Measurements from ENCODE around the gene HOXC12.
A peak's percentile ranks its signal among the peaks of the same experiment; 100 is the strongest.

HOXC12 gene

DNA sequence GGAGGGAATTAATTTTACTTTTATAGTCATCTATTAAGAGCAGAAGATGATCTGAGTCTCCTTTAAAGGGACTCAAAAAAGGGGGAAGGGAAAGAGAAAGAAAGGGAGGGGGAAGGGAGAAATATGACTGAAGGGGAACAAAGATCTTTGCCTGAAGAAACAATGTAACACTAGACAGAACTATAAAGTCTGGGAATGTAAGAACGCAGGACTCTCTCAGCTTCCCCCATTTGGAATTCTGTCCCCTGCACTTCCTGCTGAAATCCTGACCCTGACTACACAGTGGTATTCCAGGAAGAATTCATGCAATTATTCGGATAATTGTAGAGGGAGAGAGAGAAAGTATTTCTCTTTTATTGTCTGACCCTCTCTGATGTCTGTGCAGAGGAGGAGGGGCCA lies 9.6 kb downstream of the HOXC12 start (continued):
- TF ChIP-seq ZNF623 (tag by site-specific recombination; IDR thresholded peaks at IDR 0.05) (no peak), ZFP3 (tag by site-specific recombination; IDR thresholded peaks at IDR 0.05; ENCODE audit: low read depth) (no peak), ZNF76 (tag by site-specific recombination; IDR thresholded peaks at IDR 0.05; ENCODE audit: borderline replicate concordance, low read depth) (0 out of 2 replicates have a peak, but pooled peaks have one; percentile 26), INSM2 (tag by site-specific recombination; IDR thresholded peaks at IDR 0.05) (peak; percentile 22; the same call in 1 of the 2 replicates), SP7 (tag by site-specific recombination; IDR thresholded peaks at IDR 0.05) (0 out of 2 replicates have a peak, but pooled peaks have one; percentile 10), ZNF654 (tag by site-specific recombination; IDR thresholded peaks at IDR 0.05; ENCODE audit: low read depth) (no peak), ZNF324 (tag by site-specific recombination; IDR thresholded peaks at IDR 0.05) (no peak), ZNF24 (tag by site-specific recombination; IDR thresholded peaks at IDR 0.05) (no peak), ZNF596 (tag by site-specific recombination; IDR thresholded peaks at IDR 0.05) (peak; percentile 69), ZNF558 (tag by site-specific recombination; IDR thresholded peaks at IDR 0.05) (no peak), ZBTB1 (tag by site-specific recombination; IDR thresholded peaks at IDR 0.05) (no peak), YY2 (tag by site-specific recombination; IDR thresholded peaks at IDR 0.05) (no peak), ZNF121 (tag by site-specific recombination; IDR thresholded peaks at IDR 0.05) (no peak), ZNF600 (tag by site-specific recombination; IDR thresholded peaks at IDR 0.05) (0 out of 2 replicates have a peak, but pooled peaks have one; percentile 5), ZNF843 (tag by site-specific recombination; IDR thresholded peaks at IDR 0.05) (0 out of 2 replicates have a peak, but pooled peaks have one; percentile 39), ZNF692 (tag by site-specific recombination; IDR thresholded peaks at IDR 0.05) (no peak), ZBTB48 (tag by site-specific recombination; IDR thresholded peaks at IDR 0.05) (no peak), KLF16 (tag by site-specific recombination; IDR thresholded peaks at IDR 0.05) (peak; percentile 59; the same call in 1 of the 2 replicates), KLF7 (tag by site-specific recombination; IDR thresholded peaks at IDR 0.05; ENCODE audit: borderline replicate concordance) (0 out of 2 replicates have a peak, but pooled peaks have one; percentile 56), KLF1 (tag by site-specific recombination; IDR thresholded peaks at IDR 0.05) (no peak), ZNF571 (tag by site-specific recombination; IDR thresholded peaks at IDR 0.05) (no peak), ZNF239 (tag by site-specific recombination; IDR thresholded peaks at IDR 0.05) (no peak), ZNF140 (tag by site-specific recombination; IDR thresholded peaks at IDR 0.05) (no peak)
- TF ChIP-seq, protein P1, sequence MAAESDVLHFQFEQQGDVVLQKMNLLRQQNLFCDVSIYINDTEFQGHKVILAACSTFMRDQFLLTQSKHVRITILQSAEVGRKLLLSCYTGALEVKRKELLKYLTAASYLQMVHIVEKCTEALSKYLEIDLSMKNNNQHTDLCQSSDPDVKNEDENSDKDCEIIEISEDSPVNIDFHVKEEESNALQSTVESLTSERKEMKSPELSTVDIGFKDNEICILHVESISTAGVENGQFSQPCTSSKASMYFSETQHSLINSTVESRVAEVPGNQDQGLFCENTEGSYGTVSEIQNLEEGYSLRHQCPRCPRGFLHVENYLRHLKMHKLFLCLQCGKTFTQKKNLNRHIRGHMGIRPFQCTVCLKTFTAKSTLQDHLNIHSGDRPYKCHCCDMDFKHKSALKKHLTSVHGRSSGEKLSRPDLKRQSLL (tag by site-specific recombination; IDR thresholded peaks at IDR 0.05), result no peak
- TF ChIP-seq, protein P2, sequence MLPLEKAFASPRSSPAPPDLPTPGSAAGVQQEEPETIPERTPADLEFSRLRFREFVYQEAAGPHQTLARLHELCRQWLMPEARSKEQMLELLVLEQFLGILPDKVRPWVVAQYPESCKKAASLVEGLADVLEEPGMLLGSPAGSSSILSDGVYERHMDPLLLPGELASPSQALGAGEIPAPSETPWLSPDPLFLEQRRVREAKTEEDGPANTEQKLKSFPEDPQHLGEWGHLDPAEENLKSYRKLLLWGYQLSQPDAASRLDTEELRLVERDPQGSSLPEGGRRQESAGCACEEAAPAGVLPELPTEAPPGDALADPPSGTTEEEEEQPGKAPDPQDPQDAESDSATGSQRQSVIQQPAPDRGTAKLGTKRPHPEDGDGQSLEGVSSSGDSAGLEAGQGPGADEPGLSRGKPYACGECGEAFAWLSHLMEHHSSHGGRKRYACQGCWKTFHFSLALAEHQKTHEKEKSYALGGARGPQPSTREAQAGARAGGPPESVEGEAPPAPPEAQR (tag by site-specific recombination; IDR thresholded peaks at IDR 0.05), result no peak
- TF ChIP-seq, protein P3, sequence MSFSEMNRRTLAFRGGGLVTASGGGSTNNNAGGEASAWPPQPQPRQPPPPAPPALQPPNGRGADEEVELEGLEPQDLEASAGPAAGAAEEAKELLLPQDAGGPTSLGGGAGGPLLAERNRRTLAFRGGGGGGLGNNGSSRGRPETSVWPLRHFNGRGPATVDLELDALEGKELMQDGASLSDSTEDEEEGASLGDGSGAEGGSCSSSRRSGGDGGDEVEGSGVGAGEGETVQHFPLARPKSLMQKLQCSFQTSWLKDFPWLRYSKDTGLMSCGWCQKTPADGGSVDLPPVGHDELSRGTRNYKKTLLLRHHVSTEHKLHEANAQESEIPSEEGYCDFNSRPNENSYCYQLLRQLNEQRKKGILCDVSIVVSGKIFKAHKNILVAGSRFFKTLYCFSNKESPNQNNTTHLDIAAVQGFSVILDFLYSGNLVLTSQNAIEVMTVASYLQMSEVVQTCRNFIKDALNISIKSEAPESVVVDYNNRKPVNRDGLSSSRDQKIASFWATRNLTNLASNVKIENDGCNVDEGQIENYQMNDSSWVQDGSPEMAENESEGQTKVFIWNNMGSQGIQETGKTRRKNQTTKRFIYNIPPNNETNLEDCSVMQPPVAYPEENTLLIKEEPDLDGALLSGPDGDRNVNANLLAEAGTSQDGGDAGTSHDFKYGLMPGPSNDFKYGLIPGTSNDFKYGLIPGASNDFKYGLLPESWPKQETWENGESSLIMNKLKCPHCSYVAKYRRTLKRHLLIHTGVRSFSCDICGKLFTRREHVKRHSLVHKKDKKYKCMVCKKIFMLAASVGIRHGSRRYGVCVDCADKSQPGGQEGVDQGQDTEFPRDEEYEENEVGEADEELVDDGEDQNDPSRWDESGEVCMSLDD (tag by site-specific recombination; IDR thresholded peaks at IDR 0.05), result no peak
- TF ChIP-seq, protein P4, sequence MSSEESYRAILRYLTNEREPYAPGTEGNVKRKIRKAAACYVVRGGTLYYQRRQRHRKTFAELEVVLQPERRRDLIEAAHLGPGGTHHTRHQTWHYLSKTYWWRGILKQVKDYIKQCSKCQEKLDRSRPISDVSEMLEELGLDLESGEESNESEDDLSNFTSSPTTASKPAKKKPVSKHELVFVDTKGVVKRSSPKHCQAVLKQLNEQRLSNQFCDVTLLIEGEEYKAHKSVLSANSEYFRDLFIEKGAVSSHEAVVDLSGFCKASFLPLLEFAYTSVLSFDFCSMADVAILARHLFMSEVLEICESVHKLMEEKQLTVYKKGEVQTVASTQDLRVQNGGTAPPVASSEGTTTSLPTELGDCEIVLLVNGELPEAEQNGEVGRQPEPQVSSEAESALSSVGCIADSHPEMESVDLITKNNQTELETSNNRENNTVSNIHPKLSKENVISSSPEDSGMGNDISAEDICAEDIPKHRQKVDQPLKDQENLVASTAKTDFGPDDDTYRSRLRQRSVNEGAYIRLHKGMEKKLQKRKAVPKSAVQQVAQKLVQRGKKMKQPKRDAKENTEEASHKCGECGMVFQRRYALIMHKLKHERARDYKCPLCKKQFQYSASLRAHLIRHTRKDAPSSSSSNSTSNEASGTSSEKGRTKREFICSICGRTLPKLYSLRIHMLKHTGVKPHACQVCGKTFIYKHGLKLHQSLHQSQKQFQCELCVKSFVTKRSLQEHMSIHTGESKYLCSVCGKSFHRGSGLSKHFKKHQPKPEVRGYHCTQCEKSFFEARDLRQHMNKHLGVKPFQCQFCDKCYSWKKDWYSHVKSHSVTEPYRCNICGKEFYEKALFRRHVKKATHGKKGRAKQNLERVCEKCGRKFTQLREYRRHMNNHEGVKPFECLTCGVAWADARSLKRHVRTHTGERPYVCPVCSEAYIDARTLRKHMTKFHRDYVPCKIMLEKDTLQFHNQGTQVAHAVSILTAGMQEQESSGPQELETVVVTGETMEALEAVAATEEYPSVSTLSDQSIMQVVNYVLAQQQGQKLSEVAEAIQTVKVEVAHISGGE (tag by site-specific recombination; conservative IDR thresholded peaks at IDR 0.05; ENCODE audit: low read depth), result peak; percentile 67

Measured in HEK293 (cell line).